ENCODE results near the gene NFAM1. TPM values are rescaled to one million over a fixed set of nuclear protein-coding genes. Genes with fewer than 3 reads are reported as not detected.

NFAM1 gene
- total and polyA plus RNA-seq, 2 of the 13 experiments (the other 11 are each of a cell fraction or from before 2014, with no cell fraction given) = 0.03 TPM; not detected in 1

- TF ChIP-seq IRF2 (CRISPR knock-in tag; IDR thresholded peaks at IDR 0.05) (no peak), ZNF331 (CRISPR knock-in tag; IDR thresholded peaks at IDR 0.05) (no peak), SALL2 (CRISPR knock-in tag; IDR thresholded peaks at IDR 0.05) (no peak), ZNF709 (CRISPR knock-in tag; IDR thresholded peaks at IDR 0.05) (no peak), ZNF775 (CRISPR knock-in tag; IDR thresholded peaks at IDR 0.05; ENCODE audit: borderline replicate concordance) (no peak), PBX2 (CRISPR knock-in tag; IDR thresholded peaks at IDR 0.05) (no peak), KDM5B (CRISPR knock-in tag; IDR thresholded peaks at IDR 0.05; ENCODE audit: borderline replicate concordance) (no peak)
Observed at GRCh38 chr22:42357221-42357620, 75.0 kb downstream of the NFAM1 start (continued).

- Histone ChIP-seq H3K9ac (ENCODE audit: insufficient read depth, low read depth, low read length) (no peak overlapping the region), H3K4me3 (replicated peaks in 1 of 3; ENCODE audit: insufficient read depth in 1 of 3, low read depth in 2 of 3, low read length in 3 of 3) (no peak overlapping the region), H3K9me3 (ENCODE audit: low read length) (no peaks in the 10 kb centered on the region), H3K4me1 (ENCODE audit: insufficient read depth, low read length) (no peaks in the 10 kb centered on the region), H2AFZ (ENCODE audit: low read length) (no peak overlapping the region), H3K36me3 (replicated peaks in 1 of 2; ENCODE audit: control insufficient read depth in 1 of 2, insufficient read depth in 2 of 2, low read length in 2 of 2) (no peaks in the 10 kb centered on the region), H3K27me3 (ENCODE audit: control insufficient read depth in 1 of 2, insufficient read depth in 2 of 2, low read length in 2 of 2) (peaks cover 1 to 37% of the 10 kb centered on the region in 2 experiments; a peak in 4 of 5 replicates), H4K20me1 (ENCODE audit: insufficient read depth, low read length) (no peaks in the 10 kb centered on the region), H3K79me2 (ENCODE audit: insufficient read depth, low read length) (no peaks in the 10 kb centered on the region), H3K27ac (ENCODE audit: extremely low read length, insufficient read depth, low read length) (no peak overlapping the region), H3K4me2 (ENCODE audit: low read depth, low read length) (no peak overlapping the region)
- FAIRE-seq (no peak), DNase-seq (ENCODE audit: low spot score) (no peak), ATAC-seq (no peak)
- POLR2A ChIA-PET = no interaction called here
- intact Hi-C loops (cut with micrococcal nuclease; ENCODE audit: unreplicated experiment) = no loop called here
- in situ Hi-C loops (cut with HindIII; ENCODE audit: extremely low pct_ligation_motif_present, low pct_unique_long_range_greater_than_20kb) = no loop called here
- no TSS peak for BruUV-seq (replicated peaks)
- CTCF ChIA-PET (ENCODE audit: low intra/inter-chr PET ratio, low total read pairs) = no interaction called here
- 33% methylated on average over 5 of the region's 7 CpGs for WGBS (ENCODE audit: low lambda C conversion rate)
- TF ChIP-seq TGIF2 (CRISPR knock-in tag; IDR thresholded peaks at IDR 0.05) = no peak
- no peak for TF ChIP-seq ZNF792 (CRISPR knock-in tag; IDR thresholded peaks at IDR 0.05)
- no peak for TF ChIP-seq HNRNPLL (IDR thresholded peaks at IDR 0.05; ENCODE audit: low read depth, low read length, poor library complexity, severe bottlenecking)
- TF ChIP-seq SIN3B (IDR thresholded peaks at IDR 0.05; ENCODE audit: low read length) = no peak
- TF ChIP-seq SNAPC5 (CRISPR knock-in tag; IDR thresholded peaks at IDR 0.05; ENCODE audit: borderline replicate concordance) = no peak
- no peak for TF ChIP-seq SATB2 (CRISPR knock-in tag; IDR thresholded peaks at IDR 0.05)
- TF ChIP-seq RORA (CRISPR knock-in tag; IDR thresholded peaks at IDR 0.05) = no peak
Observed at GRCh38 chr22:42356533-42356932, 75.7 kb downstream of the NFAM1 start.
